Measurements from ENCODE around the gene PCGF3.

The PCGF3 gene

GRCh38 chr4:722851-723360 is 17.3 kb downstream of the PCGF3 start:
- no peaks in the 10 kb centered on the region for H3K4me1 ChIP-seq
- H3K27ac ChIP-seq, result no peak overlapping the region
- H3K9me3 ChIP-seq (ENCODE audit: control insufficient read depth, low read length), result no peaks in the 10 kb centered on the region
- H3K4me2 ChIP-seq (ENCODE audit: low read length), result no peak overlapping the region
- no peak for TF ChIP-seq CTCF (IDR thresholded peaks at IDR 0.05)
- H3K4me3 ChIP-seq (ENCODE audit: low read depth, low read length), result no peak overlapping the region
- H3K9ac ChIP-seq, result no peak overlapping the region
- H3K36me3 ChIP-seq (ENCODE audit: control insufficient read depth, insufficient read depth, low read length), result no peaks in the 10 kb centered on the region
- H3K79me2 ChIP-seq, result no peaks in the 10 kb centered on the region
- H3K27me3 ChIP-seq (ENCODE audit: control insufficient read depth, insufficient read depth, low read length), result no peaks in the 10 kb centered on the region
- no peak overlapping the region for H2AFZ ChIP-seq

- no peaks in the 10 kb centered on the region for H3K4me1 ChIP-seq
- H3K9ac ChIP-seq, result no peak overlapping the region
Observed at GRCh38 chr4:723751-724530, 18.3 kb downstream of the PCGF3 start.

GRCh38 chr4:725391-726234 is 20.0 kb downstream of the PCGF3 start:
- H2AFZ ChIP-seq, result no peak overlapping the region
- H3K4me2 ChIP-seq (ENCODE audit: low read length), result no peak overlapping the region
- TF ChIP-seq CTCF (IDR thresholded peaks at IDR 0.05), result no peak
- no peaks in the 10 kb centered on the region for H3K36me3 ChIP-seq (ENCODE audit: control insufficient read depth, insufficient read depth, low read length)
- H3K79me2 ChIP-seq, result no peaks in the 10 kb centered on the region
- no peaks in the 10 kb centered on the region for H3K27me3 ChIP-seq (ENCODE audit: control insufficient read depth, insufficient read depth, low read length)
- no peak overlapping the region for H3K27ac ChIP-seq
- no peaks in the 10 kb centered on the region for H3K9me3 ChIP-seq (ENCODE audit: control insufficient read depth, low read length)
- no peak overlapping the region for H3K9ac ChIP-seq
- H3K4me1 ChIP-seq, result no peaks in the 10 kb centered on the region
- H3K4me3 ChIP-seq (ENCODE audit: low read depth, low read length), result no peak overlapping the region

More at GRCh38 chr4:723751-724530, 18.3 kb downstream of the PCGF3 start:
- no peak overlapping the region for H2AFZ ChIP-seq
- H3K27ac ChIP-seq, result no peak overlapping the region
- no peaks in the 10 kb centered on the region for H3K36me3 ChIP-seq (ENCODE audit: control insufficient read depth, insufficient read depth, low read length)
- H3K4me2 ChIP-seq (ENCODE audit: low read length), result no peak overlapping the region
- H3K9me3 ChIP-seq (ENCODE audit: control insufficient read depth, low read length), result no peaks in the 10 kb centered on the region
- no peaks in the 10 kb centered on the region for H3K79me2 ChIP-seq
- H3K4me3 ChIP-seq (ENCODE audit: low read depth, low read length), result no peak overlapping the region
- TF ChIP-seq CTCF (IDR thresholded peaks at IDR 0.05), result no peak
- H3K27me3 ChIP-seq (ENCODE audit: control insufficient read depth, insufficient read depth, low read length), result no peaks in the 10 kb centered on the region

GRCh38 chr4:726235-726787 is 20.7 kb downstream of the PCGF3 start:
- no peaks in the 10 kb centered on the region for H3K36me3 ChIP-seq (ENCODE audit: control insufficient read depth, insufficient read depth, low read length)
- no peaks in the 10 kb centered on the region for H3K4me1 ChIP-seq
- no peak overlapping the region for H3K27ac ChIP-seq
- TF ChIP-seq CTCF (IDR thresholded peaks at IDR 0.05), result no peak
- H3K9me3 ChIP-seq (ENCODE audit: control insufficient read depth, low read length), result no peaks in the 10 kb centered on the region
- H3K9ac ChIP-seq, result no peak overlapping the region
- no peak overlapping the region for H2AFZ ChIP-seq
- no peaks in the 10 kb centered on the region for H3K79me2 ChIP-seq
- H3K4me3 ChIP-seq (ENCODE audit: low read depth, low read length), result no peak overlapping the region
- no peaks in the 10 kb centered on the region for H3K27me3 ChIP-seq (ENCODE audit: control insufficient read depth, insufficient read depth, low read length)
- H3K4me2 ChIP-seq (ENCODE audit: low read length), result no peak overlapping the region
